CD4-positive, CD25-positive, alpha-beta regulatory T cell (primary cell): ENCODE measurements around the gene AUTS2. TPM values are rescaled to one million over a fixed set of nuclear protein-coding genes. Genes with fewer than 3 reads are reported as not detected.

Experiments
- ATAC-seq, 2 donors: fragments of 150-1000 bp; cut with Tn5 transposase; one replicate each; pipeline ENCODE4 v1.10.0; 2021; ENCODE audit warnings: low read depth in 2 of 2, moderate number of reproducible peaks in 2 of 2, moderate library complexity in 1 of 2
- DNase-seq, 3 donors: peaks; one replicate each; pipeline versions ENCODE4 v3.0.0 to v3.0.0-alpha.2; 2012 to 2022; ENCODE audit warnings: mixed read lengths in 1 of 3
- H3K27ac ChIP-seq: one replicate; pipeline ENCODE4 v1.7.0; 2013; ENCODE audit warnings: mild to moderate bottlenecking, low read length; ENCODE audit not compliant: insufficient read depth, poor library complexity, severe bottlenecking
- H3K27me3 ChIP-seq: one replicate; pipeline ENCODE4 v1.7.0; 2013; ENCODE audit warnings: low read length; ENCODE audit not compliant: control insufficient read depth, insufficient read depth
- H3K36me3 ChIP-seq: one replicate; pipeline ENCODE4 v1.7.0; 2013; ENCODE audit warnings: mild to moderate bottlenecking, low read length, moderate library complexity; ENCODE audit not compliant: control insufficient read depth, insufficient read depth
- H3K4me1 ChIP-seq: 2 replicates; pipeline ENCODE4 v1.7.0; 2013; ENCODE audit warnings: mild to moderate bottlenecking, low read length; ENCODE audit not compliant: insufficient read depth, control insufficient read depth, poor library complexity, severe bottlenecking
- H3K4me3 ChIP-seq: one replicate; pipeline ENCODE4 v1.7.0; 2013; ENCODE audit warnings: low read depth, mild to moderate bottlenecking, low read length, moderate library complexity
- H3K9me3 ChIP-seq, 2 experiments: 1 replicate in 1 of 2; 2 replicates in 1 of 2; pipeline ENCODE4 v1.7.0; 2013; ENCODE audit warnings: low read length in 2 of 2, mild to moderate bottlenecking in 1 of 2, moderate library complexity in 1 of 2; ENCODE audit not compliant: control insufficient read depth in 2 of 2
- H3K27ac Mint-ChIP-seq, 3 donors: one replicate each; pipeline ENCODE4 v1.8.0; 2020 to 2022; ENCODE audit warnings: mild to moderate bottlenecking in 3 of 3, mixed read lengths in 3 of 3, moderate library complexity in 2 of 3
- H3K27me3 Mint-ChIP-seq: one replicate; pipeline ENCODE4 v1.8.0; 2022; ENCODE audit warnings: mild to moderate bottlenecking, mixed read lengths
- H3K36me3 Mint-ChIP-seq: one replicate; pipeline ENCODE4 v1.8.0; 2020; ENCODE audit warnings: mixed read lengths
- H3K4me1 Mint-ChIP-seq, 4 donors: one replicate each; pipeline ENCODE4 v1.8.0; 2020 to 2022; ENCODE audit warnings: mixed read lengths in 4 of 4, mild to moderate bottlenecking in 1 of 4
- H3K4me3 Mint-ChIP-seq, 4 donors: one replicate each; pipeline ENCODE4 v1.8.0; 2020 to 2022; ENCODE audit warnings: mild to moderate bottlenecking in 4 of 4, mixed read lengths in 4 of 4, moderate library complexity in 3 of 4
- H3K9me3 Mint-ChIP-seq, 7 donors: one replicate each; pipeline ENCODE4 v1.8.0; 2020 to 2022; ENCODE audit warnings: mixed read lengths in 7 of 7, mild to moderate bottlenecking in 3 of 7, moderate library complexity in 2 of 7
- polyA plus RNA-seq, 4 donors: library from polyadenylated mRNA; unstranded; fragments of 300-500 nt; fragmentation: Illumina TruSeq; gene quantifications; one replicate each; pipeline ENCODE4 v1.2.3, GENCODE V29; 2021
- total RNA-seq: library from RNA; stranded (reverse); gene quantifications from one replicate; pipeline ENCODE4 v1.2.3, GENCODE V29; 2022

The AUTS2 gene
- total and polyA plus RNA-seq, 5 donors from 2014 or later, result 0.47 to 32.4 (median 0.74) TPM

- Histone ChIP-seq H3K27ac (no peak overlapping the region), H3K4me3 (no peak overlapping the region), H3K27me3 (no peaks in the 10 kb centered on the region), H3K4me1 (no peaks in the 10 kb centered on the region), H3K9me3 (no peaks in the 10 kb centered on the region), H3K36me3 (no peaks in the 10 kb centered on the region)
- H3K36me3 Mint-ChIP-seq, result no peaks in the 10 kb centered on the region
- H3K9me3 Mint-ChIP-seq, result peaks cover 0 to 6% (median 2%) of the 10 kb centered on the region in 7 donors
- H3K27ac Mint-ChIP-seq, result no peak overlapping the region
- ATAC-seq (no peak), DNase-seq (no peak)
- no peaks in the 10 kb centered on the region for H3K27me3 Mint-ChIP-seq
- no peak overlapping the region for H3K4me3 Mint-ChIP-seq
- peaks cover 0 to 2% (median 0%) of the 10 kb centered on the region in 4 donors for H3K4me1 Mint-ChIP-seq
Measured at GRCh38 chr7:70759674-70760073, 1161.4 kb downstream of the AUTS2 start.

GRCh38 chr7:70761711-70762328 lies 1163.5 kb downstream of the AUTS2 start:
- no peaks in the 10 kb centered on the region for H3K36me3 ChIP-seq
- no peaks in the 10 kb centered on the region for H3K4me1 ChIP-seq
- Mint-ChIP-seq H3K4me3 (no peak overlapping the region), H3K27ac (no peak overlapping the region), H3K4me1 (peaks cover 0 to 2% (median 0%) of the 10 kb centered on the region in 4 donors), H3K9me3 (peaks cover 0 to 10% (median 0%) of the 10 kb centered on the region in 7 donors), H3K27me3 (no peaks in the 10 kb centered on the region), H3K36me3 (no peaks in the 10 kb centered on the region)
- H3K27ac ChIP-seq, result no peak overlapping the region
- DNase-seq (no peak), ATAC-seq (no peak)
- H3K9me3 ChIP-seq, result no peaks in the 10 kb centered on the region
- H3K4me3 ChIP-seq, result no peak overlapping the region
- no peaks in the 10 kb centered on the region for H3K27me3 ChIP-seq

GRCh38 chr7:70762696-70763095 lies 1164.4 kb downstream of the AUTS2 start:
- Mint-ChIP-seq H3K27ac (no peak overlapping the region), H3K4me3 (no peak overlapping the region), H3K4me1 (peaks cover 0 to 2% (median 0%) of the 10 kb centered on the region in 4 donors), H3K27me3 (no peaks in the 10 kb centered on the region), H3K36me3 (no peaks in the 10 kb centered on the region), H3K9me3 (peaks cover 0 to 8% (median 0%) of the 10 kb centered on the region in 7 donors)
- H3K36me3 ChIP-seq, result no peaks in the 10 kb centered on the region
- ATAC-seq, result no peak
- no peak for DNase-seq
- no peaks in the 10 kb centered on the region for H3K27me3 ChIP-seq
- H3K4me3 ChIP-seq, result no peak overlapping the region
- H3K9me3 ChIP-seq, result no peaks in the 10 kb centered on the region
- no peaks in the 10 kb centered on the region for H3K4me1 ChIP-seq
- H3K27ac ChIP-seq, result no peak overlapping the region

GRCh38 chr7:70763961-70764691 lies 1165.9 kb downstream of the AUTS2 start:
- H3K27ac Mint-ChIP-seq, result peak overlapping the region in 1 of 3 donors; percentile 17
- H3K27me3 ChIP-seq, result no peaks in the 10 kb centered on the region
- no peaks in the 10 kb centered on the region for H3K4me1 ChIP-seq
- no peaks in the 10 kb centered on the region for H3K36me3 Mint-ChIP-seq
- H3K27me3 Mint-ChIP-seq, result no peaks in the 10 kb centered on the region
- H3K9me3 Mint-ChIP-seq, result peaks cover 0 to 8% (median 1%) of the 10 kb centered on the region in 7 donors
- peak overlapping the region; percentile 19 for H3K4me3 ChIP-seq
- DNase-seq, result no peak
- peaks cover 0 to 2% (median 0%) of the 10 kb centered on the region in 4 donors for H3K4me1 Mint-ChIP-seq
- H3K9me3 ChIP-seq, result no peaks in the 10 kb centered on the region
- H3K4me3 Mint-ChIP-seq, result peak overlapping the region; percentile 9 to 55 (median 38)
- no peak for ATAC-seq
- H3K27ac ChIP-seq, result no peak overlapping the region
- H3K36me3 ChIP-seq, result no peaks in the 10 kb centered on the region

GRCh38 chr7:70764701-70765208 lies 1166.5 kb downstream of the AUTS2 start:
- Mint-ChIP-seq H3K27ac (peak overlapping the region in 1 of 3 donors; percentile 17), H3K4me1 (peaks cover 0 to 2% (median 0%) of the 10 kb centered on the region in 4 donors), H3K36me3 (no peaks in the 10 kb centered on the region), H3K9me3 (peaks cover 0 to 8% (median 1%) of the 10 kb centered on the region in 7 donors), H3K27me3 (no peaks in the 10 kb centered on the region), H3K4me3 (peak overlapping the region in 3 of 4 donors; percentile 9 to 32 (median 25))
- no peak for DNase-seq
- Histone ChIP-seq H3K36me3 (no peaks in the 10 kb centered on the region), H3K4me3 (no peak overlapping the region), H3K4me1 (no peaks in the 10 kb centered on the region), H3K27me3 (no peaks in the 10 kb centered on the region), H3K27ac (no peak overlapping the region), H3K9me3 (no peaks in the 10 kb centered on the region)
- ATAC-seq, result no peak

- Mint-ChIP-seq H3K4me1 (peaks cover 0 to 2% (median 0%) of the 10 kb centered on the region in 4 donors), H3K27ac (no peak overlapping the region)
Measured at GRCh38 chr7:70765651-70766050, 1167.4 kb downstream of the AUTS2 start.

GRCh38 chr7:70766109-70766508 lies 1167.8 kb downstream of the AUTS2 start:
- ATAC-seq (no peak), DNase-seq (no peak)
- no peaks in the 10 kb centered on the region for H3K4me1 ChIP-seq
- no peak overlapping the region for H3K27ac ChIP-seq
- Mint-ChIP-seq H3K27me3 (no peaks in the 10 kb centered on the region), H3K4me3 (no peak overlapping the region), H3K36me3 (no peaks in the 10 kb centered on the region), H3K4me1 (peaks cover 0 to 2% (median 0%) of the 10 kb centered on the region in 4 donors), H3K27ac (no peak overlapping the region), H3K9me3 (peaks cover 0 to 8% (median 2%) of the 10 kb centered on the region in 7 donors)
- H3K9me3 ChIP-seq, result no peaks in the 10 kb centered on the region
- no peaks in the 10 kb centered on the region for H3K36me3 ChIP-seq
- no peak overlapping the region for H3K4me3 ChIP-seq
- H3K27me3 ChIP-seq, result no peaks in the 10 kb centered on the region

More at GRCh38 chr7:70765651-70766050, 1167.4 kb downstream of the AUTS2 start:
- DNase-seq (no peak), ATAC-seq (no peak)
- Mint-ChIP-seq H3K27me3 (no peaks in the 10 kb centered on the region), H3K4me3 (no peak overlapping the region), H3K36me3 (no peaks in the 10 kb centered on the region), H3K9me3 (peaks cover 0 to 8% (median 2%) of the 10 kb centered on the region in 7 donors)
- Histone ChIP-seq H3K9me3 (no peaks in the 10 kb centered on the region), H3K27me3 (no peaks in the 10 kb centered on the region), H3K36me3 (no peaks in the 10 kb centered on the region), H3K4me3 (no peak overlapping the region), H3K4me1 (no peaks in the 10 kb centered on the region), H3K27ac (no peak overlapping the region)
